Vagina (tissue), 2 donors: ENCODE data around the gene NOXA1.

Experiments
- CTCF ChIP-seq, 3 experiments: fragments of 450-650 bp in 2 of 3; fragments of 200-600 bp in 1 of 3; sonication (generic) in 1 of 3; IDR thresholded peaks; one replicate each; pipeline ENCODE4 v1.5.1; 2017 to 2019; ENCODE audit warnings: antibody characterized with exemption in 3 of 3, mild to moderate bottlenecking in 2 of 3, moderate library complexity in 2 of 3
- POLR2AphosphoS5 ChIP-seq, 2 donors: sonication (generic); formaldehyde crosslinking; IDR thresholded peaks; one replicate each; pipeline ENCODE4 v1.9.0; 2017; ENCODE audit warnings: antibody characterized with exemption in 2 of 2, mild to moderate bottlenecking in 2 of 2, low read depth in 1 of 2; ENCODE audit not compliant: insufficient read depth in 1 of 2

GRCh38 chr9:137387891-137388560, 35.2 kb upstream of the NOXA1 start:
- TF ChIP-seq CTCF (IDR thresholded peaks at IDR 0.05) (no peak), POLR2AphosphoS5 (IDR thresholded peaks at IDR 0.05; ENCODE audit: insufficient read depth in 1 of 2, low read depth in 1 of 2) (no peak)
